NCI-H187 (cell line): ENCODE data around the gene SMS.
"Not testable (repeated sequence)": the region's sequence is repeated elsewhere in the genome, so short reads cannot be mapped to it uniquely, and the experiment has no call there.

Source experiments
- DNase-seq, 2 experiments: peaks; one replicate each; lab custom pipeline; 2025; lab: John Stamatoyannopoulos, UW

The SMS gene

GRCh38 chrX:21950557-21950956 lies 10.0 kb downstream of the SMS start:
- not testable (repeated sequence) for DNase-seq

GRCh38 chrX:21952624-21953023 lies 12.1 kb downstream of the SMS start:
- DNase-seq = no peak

DNA sequence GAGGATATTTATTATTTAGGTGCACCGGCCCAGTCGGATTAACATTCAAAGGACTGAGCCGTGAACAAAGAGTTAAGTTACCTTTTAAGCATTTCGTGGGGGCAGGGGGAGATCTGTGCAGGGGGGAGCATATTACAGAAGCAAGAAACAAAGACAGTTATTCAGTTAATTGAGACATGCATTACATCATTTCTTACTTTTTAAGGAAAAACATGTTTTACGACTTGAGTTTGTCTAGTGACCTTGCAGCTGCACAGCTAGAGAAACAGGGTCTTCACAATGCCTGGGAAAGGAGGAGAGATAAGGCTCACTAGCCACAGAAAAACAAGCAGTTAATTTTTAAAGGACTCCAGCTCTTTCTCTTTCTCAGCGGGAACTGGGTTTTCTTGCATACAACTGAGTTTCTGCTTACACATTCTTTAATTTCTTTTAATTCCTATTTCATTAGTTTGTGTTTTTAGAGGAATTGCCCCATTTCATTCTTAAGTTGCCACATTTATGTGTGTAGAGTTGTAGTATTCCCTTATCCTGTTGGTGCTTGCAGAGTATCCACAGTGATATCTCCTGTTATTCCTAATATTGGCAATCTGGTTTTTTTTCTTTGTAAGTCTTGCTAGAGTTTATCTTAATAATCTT lies 12.8 kb downstream of the SMS start:
- DNase-seq = not testable (repeated sequence)

DNA sequence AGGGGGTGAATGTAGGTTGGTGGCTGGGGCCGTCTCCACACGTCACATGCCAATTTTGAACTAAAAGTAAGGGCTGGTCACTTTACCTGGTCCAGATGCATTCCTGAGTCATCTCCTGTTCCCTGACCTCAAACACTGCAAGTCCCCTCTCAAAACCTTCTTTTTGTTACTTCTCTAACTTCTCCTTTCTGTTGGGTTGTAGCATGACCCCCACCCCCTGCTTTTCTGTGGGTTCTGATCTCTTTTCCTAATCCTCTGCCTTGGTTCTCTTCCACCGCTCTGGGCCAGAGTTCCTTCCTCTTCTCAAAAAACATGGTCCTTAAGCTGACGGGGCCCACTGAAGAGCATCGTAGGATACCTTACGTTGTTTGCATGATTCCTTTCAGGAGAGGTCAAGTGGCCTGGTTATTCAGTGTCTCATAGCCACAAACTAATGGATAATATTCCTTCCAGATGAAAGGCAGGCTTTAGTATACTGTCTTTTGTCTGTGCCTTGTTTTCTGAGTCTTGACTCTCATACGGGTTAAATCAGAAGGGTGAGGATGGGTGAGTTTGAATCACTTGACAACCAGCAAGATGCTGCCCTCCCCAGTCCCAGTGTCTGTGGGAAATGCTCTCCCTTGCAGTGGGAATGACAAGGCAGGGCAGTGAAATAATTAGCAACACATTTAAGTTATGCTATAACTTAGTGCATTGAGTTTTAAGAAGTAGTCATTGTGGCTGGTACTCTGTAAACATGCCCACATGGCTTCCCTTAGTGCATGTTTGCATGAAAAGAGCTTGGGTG lies 15.1 kb downstream of the SMS start:
- DNase-seq = no peak

DNA sequence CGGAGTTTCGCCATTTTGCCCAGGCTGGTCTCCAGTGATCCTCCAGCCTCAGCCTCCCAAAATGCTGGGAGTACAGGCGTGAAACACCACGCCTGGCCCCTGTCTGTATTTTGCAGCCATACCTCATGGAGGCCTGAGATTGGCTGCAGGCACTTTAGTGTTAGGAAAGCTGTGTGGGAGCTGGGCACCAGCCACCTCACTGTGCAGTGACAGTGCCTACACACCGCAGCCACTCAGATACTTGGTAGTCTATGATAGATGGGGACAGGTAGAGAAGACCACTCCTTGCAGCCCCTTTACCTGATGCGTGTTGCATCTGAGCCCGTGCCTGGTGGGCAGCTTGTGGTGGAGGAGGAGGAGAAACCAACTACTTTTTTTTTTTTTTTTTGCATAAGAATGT lies 16.3 kb downstream of the SMS start:
- DNase-seq = no peak

- no peak for DNase-seq
Measured at GRCh38 chrX:21958187-21958586, 17.7 kb downstream of the SMS start.

DNA sequence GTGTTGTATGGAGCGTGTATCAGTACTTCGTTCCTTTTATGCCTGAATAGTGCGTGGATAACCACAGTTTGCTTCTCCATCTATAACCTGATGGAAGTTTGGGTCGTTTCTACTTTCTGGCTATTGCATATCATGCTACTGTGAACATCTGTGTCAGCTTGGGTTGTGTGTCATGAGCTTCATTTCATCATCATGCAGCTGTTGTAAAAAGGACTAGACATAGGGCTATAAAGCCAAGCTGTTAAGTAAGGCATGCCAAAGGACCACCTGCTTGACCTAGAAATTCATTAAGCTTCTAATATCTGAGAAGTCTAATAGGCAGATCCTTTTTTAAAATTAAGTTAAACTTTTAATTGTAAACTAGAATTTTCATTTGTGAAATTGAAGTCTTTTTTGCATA lies 18.4 kb downstream of the SMS start:
- no peak for DNase-seq

GRCh38 chrX:21959362-21960051 lies 19.0 kb downstream of the SMS start:
- DNase-seq = no peak

GRCh38 chrX:21960569-21961541 lies 20.3 kb downstream of the SMS start:
- DNase-seq = no peak

DNA sequence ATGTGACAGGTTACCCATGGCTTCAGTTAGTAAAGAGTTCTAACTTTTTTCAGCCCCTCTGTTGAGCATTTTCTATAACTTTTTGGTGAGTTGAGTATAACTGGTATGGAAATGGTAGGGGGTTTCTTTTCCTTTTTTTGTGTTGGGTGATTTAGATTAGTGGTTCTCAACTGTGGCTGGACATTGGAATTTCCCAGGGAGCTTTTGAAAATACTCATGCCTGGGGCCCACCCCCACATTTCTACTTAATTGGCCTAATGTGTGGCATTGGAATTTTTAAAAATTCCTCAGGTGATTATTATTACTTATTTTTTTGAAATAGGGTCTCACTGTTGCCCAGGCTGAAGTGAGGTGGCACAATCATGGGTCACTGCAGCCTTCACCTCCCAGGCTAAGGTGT lies 21.9 kb downstream of the SMS start:
- no peak for DNase-seq

- no peak for DNase-seq
Measured at GRCh38 chrX:21963269-21963668, 22.8 kb downstream of the SMS start.

DNA sequence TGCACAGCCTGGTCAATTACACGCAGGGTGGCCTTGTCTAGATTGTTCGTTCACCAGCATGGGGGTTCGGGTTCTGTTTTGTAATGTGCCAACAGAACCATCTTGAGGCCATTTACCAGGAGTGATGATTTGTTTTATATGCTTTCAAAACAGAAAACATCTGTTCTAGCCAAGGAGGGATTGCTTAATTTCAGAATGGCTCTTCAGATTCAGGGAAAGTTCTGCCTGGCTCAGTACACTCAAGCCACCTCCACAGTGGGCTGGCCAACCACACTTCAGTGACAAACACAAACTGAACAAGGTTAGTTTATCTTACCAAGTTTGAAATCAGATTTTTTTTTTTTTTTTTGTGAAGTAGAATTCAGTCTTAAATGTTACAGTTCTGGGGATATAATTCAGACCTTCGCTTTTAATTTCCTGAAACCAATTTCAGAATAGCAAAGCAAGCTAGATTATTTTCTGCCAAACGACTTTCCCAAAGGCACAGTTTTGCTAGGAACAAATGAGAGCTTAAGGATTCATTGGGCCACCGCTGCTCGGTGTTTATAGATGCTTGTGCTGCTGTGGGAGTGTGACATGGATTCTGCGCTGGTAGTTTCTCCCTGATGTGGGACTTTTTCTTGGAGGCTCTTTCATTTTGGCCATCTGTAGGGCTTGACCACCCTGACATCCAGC lies 23.4 kb downstream of the SMS start:
- no peak for DNase-seq

DNA sequence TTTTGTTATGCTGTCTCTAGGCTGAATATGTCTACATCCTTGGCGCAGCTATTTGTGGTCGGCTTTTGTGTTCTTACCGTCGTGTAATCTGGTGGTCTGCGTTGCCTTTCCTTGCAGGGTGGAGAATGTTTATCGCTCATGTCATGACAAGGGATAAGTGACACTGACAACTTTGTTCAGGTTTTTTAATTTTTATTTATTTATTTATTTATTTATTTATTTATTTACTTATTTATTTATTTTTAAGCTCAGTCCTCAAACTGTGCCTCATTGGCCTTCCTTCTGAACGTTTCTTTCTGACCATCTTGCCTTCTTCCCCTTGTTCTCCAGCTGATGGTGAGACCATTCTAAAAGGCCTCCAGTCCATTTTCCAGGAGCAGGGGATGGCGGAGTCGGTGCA lies 26.4 kb downstream of the SMS start:
- DNase-seq = no peak

GRCh38 chrX:21968333-21968732 lies 27.8 kb downstream of the SMS start:
- no peak for DNase-seq

DNA sequence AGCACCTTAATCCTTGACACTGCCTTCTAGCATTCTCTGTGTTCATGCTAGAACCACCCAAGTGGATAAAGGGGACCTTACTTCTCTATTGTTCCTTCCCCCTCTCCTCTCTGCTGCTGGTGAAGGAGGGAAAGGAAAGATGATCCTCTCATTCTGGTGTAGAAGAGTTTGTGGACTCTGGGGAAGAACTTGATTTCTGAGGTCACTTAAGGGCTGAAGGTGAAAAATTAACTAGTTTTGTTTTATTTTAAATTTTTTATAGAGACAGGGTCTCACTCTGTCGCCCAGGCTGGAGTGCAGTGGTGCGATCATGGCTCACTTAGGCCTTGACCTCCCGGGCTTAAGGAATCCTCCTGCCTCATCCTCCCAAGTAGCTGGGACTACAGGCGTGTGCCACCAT lies 29.8 kb downstream of the SMS start:
- DNase-seq = no peak

- DNase-seq = no peak
Measured at GRCh38 chrX:21972046-21972445, 31.5 kb downstream of the SMS start.

GRCh38 chrX:21972721-21973120 lies 32.2 kb downstream of the SMS start:
- DNase-seq = no peak

GRCh38 chrX:21973321-21974010 lies 33.0 kb downstream of the SMS start:
- DNase-seq = no peak

DNA sequence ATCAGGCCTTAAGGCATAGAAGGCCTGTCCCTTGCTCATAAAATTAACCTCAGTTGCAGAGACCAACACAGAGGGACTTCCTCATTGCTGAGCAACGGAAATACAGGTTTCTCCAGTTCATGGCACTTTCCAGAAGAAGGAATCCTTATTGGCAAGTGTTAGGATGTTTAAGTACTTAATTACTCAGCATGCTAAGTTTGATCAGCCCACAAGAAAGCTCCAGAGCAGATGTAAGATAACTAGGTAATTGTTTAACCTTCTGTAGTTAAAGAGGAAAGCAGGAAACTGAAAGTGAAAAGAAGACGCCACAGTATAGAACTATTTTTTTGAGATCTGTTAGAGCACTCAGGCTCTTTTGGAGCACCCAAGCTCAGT lies 33.5 kb downstream of the SMS start:
- no peak for DNase-seq

DNA sequence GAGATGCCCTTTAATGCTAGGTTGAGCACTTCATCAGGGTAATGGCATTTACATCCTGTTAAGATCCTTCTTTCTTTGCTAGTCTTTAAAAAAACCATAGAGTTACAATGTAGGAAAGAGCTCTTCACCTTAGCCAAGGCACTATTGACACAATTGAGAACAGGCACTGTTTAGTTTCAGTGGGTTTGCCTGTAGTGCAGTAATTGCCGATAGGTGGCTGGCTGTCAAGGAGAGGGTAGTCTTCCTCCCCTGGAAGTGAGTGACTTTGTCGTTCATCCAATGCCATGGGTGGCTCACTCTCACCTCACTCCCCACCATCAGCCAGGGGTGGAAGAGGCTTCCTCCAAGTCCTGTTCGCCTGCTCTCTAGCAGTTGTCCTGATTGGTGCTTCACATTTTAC lies 34.7 kb downstream of the SMS start:
- DNase-seq = no peak

GRCh38 chrX:21975812-21976211 lies 35.3 kb downstream of the SMS start:
- DNase-seq = no peak
